PC-9 (cell line): ENCODE data around the gene GPR78. TPM values are rescaled to one million over a fixed set of nuclear protein-coding genes. Genes with fewer than 3 reads are reported as not detected.

ENCODE experiments used
- BruUV-seq: library from RNA; stranded (reverse); fragments of 400-500 nt; replicated peaks from 2 replicates; lab custom pipeline; 2021; lab: Mats Ljungman, UMichigan
- CTCF ChIA-PET: fragments of 300-600 bp; sonication (Branson Sonifier 250); formaldehyde crosslinking; loops from one replicate; lab custom pipeline; 2022; ENCODE audit warnings: antibody characterized with exemption; lab: Charles Lee
- POLR2A ChIA-PET: fragments of 300-600 bp; sonication (Branson Sonifier 250); formaldehyde crosslinking; loops from one replicate; lab custom pipeline; 2022; ENCODE audit warnings: antibody characterized with exemption; ENCODE audit not compliant: unreplicated experiment; lab: Charles Lee
- DNase-seq, 2 experiments: peaks; one replicate each; pipeline versions ENCODE4 v3.0.0 to v3.0.0-alpha.2; 2015 to 2022; ENCODE audit warnings: mixed read lengths in 1 of 2
- H2AFZ ChIP-seq: fragments of 200-600 bp; sonication (generic); 2 replicates; pipeline ENCODE4 v1.8.1; 2017; ENCODE audit warnings: antibody characterized with exemption
- H3F3A ChIP-seq: fragments of 200-600 bp; sonication (generic); 2 replicates; pipeline ENCODE4 v1.8.1; 2017; ENCODE audit warnings: antibody characterized with exemption, mild to moderate bottlenecking, low read depth; ENCODE audit not compliant: insufficient read depth
- H3K27ac ChIP-seq: fragments of 200-600 bp; sonication (generic); 2 replicates; pipeline ENCODE4 v1.6.1; 2016; ENCODE audit warnings: mixed run types
- H3K27me3 ChIP-seq: fragments of 200-600 bp; sonication (generic); 2 replicates; pipeline ENCODE4 v1.6.1; 2016; ENCODE audit warnings: low read depth, mixed run types; ENCODE audit not compliant: insufficient read depth
- H3K36me3 ChIP-seq: fragments of 200-600 bp; sonication (generic); 2 replicates; pipeline ENCODE4 v1.6.1; 2016; ENCODE audit warnings: low read depth, mixed run types
- H3K4me1 ChIP-seq: fragments of 200-600 bp; sonication (generic); replicated peaks from 2 replicates; pipeline ENCODE4 v1.6.1; 2016; ENCODE audit warnings: mixed run types; ENCODE audit not compliant: insufficient read depth
- H3K4me2 ChIP-seq: fragments of 200-600 bp; sonication (generic); 2 replicates; pipeline ENCODE4 v1.6.1; 2017; ENCODE audit warnings: mixed run types
- H3K4me3 ChIP-seq: fragments of 200-600 bp; sonication (generic); 2 replicates; pipeline ENCODE4 v1.6.1; 2016; ENCODE audit warnings: mixed run types
- H3K79me2 ChIP-seq: fragments of 200-600 bp; sonication (generic); 2 replicates; pipeline ENCODE4 v1.6.1; 2017; ENCODE audit warnings: low read depth, mixed run types
- H3K9me2 ChIP-seq: fragments of 200-600 bp; sonication (generic); 2 replicates; pipeline ENCODE4 v1.8.1; 2017; ENCODE audit warnings: mild to moderate bottlenecking; ENCODE audit not compliant: insufficient read depth
- H3K9me3 ChIP-seq: fragments of 200-600 bp; sonication (generic); 2 replicates; pipeline ENCODE4 v1.8.1; 2016; ENCODE audit warnings: low read depth; ENCODE audit not compliant: insufficient read depth
- H4K20me1 ChIP-seq: fragments of 200-600 bp; sonication (generic); 2 replicates; pipeline ENCODE4 v1.8.1; 2017; ENCODE audit not compliant: insufficient read depth
- EZH2 ChIP-seq: fragments of 200-600 bp; sonication (generic); IDR thresholded peaks from 2 replicates; pipeline ENCODE4 v1.8.0; 2017; ENCODE audit warnings: antibody characterized with exemption, low read depth
- intact Hi-C: fragments of 100-400 bp; cut with micrococcal nuclease; formaldehyde crosslinking; loops from one replicate; pipeline ENCODE4 v1.10.0; 2022; ENCODE audit not compliant: unreplicated experiment
- total RNA-seq: library from RNA; stranded (reverse); gene quantifications from 2 replicates; pipeline ENCODE4 v1.2.3, GENCODE V29; 2021
- TF ChIP-seq, protein P1 (sequence below): fragments of 200-600 bp; sonication (generic); conservative IDR thresholded peaks from 2 replicates; pipeline ENCODE4 v1.6.1; 2017; ENCODE audit warnings: mixed run types, antibody characterized with exemption, mild to moderate bottlenecking, moderate library complexity

The GPR78 gene
- total RNA-seq, 1 experiment from 2014 or later: 56.6 TPM

DNA sequence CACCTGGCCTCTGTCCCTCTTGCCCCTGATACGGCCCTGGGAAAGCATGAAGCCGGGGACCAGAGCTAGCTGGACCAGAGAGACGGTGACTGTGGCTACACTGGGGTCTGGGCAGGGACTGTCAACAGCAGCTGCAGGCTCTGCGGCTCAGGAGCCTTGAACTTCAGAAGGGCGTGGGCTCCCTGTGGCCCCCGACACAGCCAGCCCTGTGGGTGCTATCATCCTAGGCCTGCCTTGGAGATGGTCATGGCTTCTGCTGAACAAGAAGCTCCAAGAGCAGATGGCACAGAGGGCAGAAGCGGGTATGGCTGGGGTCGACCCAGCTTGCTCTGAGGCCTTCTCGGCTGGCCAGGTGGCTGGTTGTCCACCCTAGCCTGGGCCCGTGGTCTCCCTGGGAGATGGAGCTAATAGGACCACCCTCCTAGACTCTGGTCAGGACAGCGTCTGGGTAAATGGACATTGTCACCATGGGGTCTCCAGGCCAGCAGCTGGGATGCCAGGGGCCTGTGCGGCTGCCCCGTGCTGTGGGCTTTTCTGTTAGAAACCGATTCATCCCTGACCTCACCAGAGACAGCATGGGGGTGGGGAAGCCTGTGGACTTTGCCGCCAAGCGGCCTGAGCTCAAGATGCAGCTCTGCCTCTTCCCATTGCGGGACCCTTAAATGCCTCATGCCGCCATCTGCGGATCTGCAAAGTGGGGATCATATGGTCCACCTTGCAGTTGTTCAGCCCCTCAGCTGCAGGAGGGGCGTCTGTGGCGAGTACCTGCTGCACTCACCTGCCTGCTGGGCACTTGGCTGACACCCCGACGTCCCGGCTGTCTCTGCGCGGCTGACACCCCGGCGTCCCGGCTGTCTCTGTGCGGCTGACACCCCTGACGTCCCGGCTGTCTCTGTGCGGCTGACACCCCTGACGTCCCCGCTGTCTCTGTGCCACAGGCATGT lies 33.5 kb downstream of the GPR78 start:
- ChIA-PET CTCF (no interaction called here), POLR2A (no interaction called here)
- Histone ChIP-seq H3K36me3 (no peaks in the 10 kb centered on the region), H3K9me3 (no peaks in the 10 kb centered on the region), H3K4me2 (no peak overlapping the region), H3K27me3 (no peaks in the 10 kb centered on the region), H3K79me2 (no peaks in the 10 kb centered on the region), H3K9me2 (no peaks in the 10 kb centered on the region), H3F3A (no peaks in the 10 kb centered on the region), H3K4me3 (no peak overlapping the region), H4K20me1 (no peaks in the 10 kb centered on the region), H2AFZ (no peak overlapping the region), H3K27ac (no peak overlapping the region), H3K4me1 (no peaks in the 10 kb centered on the region)
- intact Hi-C loops: no loop called here
- DNase-seq: no peak
- TF ChIP-seq, protein P1, sequence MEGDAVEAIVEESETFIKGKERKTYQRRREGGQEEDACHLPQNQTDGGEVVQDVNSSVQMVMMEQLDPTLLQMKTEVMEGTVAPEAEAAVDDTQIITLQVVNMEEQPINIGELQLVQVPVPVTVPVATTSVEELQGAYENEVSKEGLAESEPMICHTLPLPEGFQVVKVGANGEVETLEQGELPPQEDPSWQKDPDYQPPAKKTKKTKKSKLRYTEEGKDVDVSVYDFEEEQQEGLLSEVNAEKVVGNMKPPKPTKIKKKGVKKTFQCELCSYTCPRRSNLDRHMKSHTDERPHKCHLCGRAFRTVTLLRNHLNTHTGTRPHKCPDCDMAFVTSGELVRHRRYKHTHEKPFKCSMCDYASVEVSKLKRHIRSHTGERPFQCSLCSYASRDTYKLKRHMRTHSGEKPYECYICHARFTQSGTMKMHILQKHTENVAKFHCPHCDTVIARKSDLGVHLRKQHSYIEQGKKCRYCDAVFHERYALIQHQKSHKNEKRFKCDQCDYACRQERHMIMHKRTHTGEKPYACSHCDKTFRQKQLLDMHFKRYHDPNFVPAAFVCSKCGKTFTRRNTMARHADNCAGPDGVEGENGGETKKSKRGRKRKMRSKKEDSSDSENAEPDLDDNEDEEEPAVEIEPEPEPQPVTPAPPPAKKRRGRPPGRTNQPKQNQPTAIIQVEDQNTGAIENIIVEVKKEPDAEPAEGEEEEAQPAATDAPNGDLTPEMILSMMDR: no peak
- TF ChIP-seq EZH2: no peak
- BruUV-seq: no TSS peak

DNA sequence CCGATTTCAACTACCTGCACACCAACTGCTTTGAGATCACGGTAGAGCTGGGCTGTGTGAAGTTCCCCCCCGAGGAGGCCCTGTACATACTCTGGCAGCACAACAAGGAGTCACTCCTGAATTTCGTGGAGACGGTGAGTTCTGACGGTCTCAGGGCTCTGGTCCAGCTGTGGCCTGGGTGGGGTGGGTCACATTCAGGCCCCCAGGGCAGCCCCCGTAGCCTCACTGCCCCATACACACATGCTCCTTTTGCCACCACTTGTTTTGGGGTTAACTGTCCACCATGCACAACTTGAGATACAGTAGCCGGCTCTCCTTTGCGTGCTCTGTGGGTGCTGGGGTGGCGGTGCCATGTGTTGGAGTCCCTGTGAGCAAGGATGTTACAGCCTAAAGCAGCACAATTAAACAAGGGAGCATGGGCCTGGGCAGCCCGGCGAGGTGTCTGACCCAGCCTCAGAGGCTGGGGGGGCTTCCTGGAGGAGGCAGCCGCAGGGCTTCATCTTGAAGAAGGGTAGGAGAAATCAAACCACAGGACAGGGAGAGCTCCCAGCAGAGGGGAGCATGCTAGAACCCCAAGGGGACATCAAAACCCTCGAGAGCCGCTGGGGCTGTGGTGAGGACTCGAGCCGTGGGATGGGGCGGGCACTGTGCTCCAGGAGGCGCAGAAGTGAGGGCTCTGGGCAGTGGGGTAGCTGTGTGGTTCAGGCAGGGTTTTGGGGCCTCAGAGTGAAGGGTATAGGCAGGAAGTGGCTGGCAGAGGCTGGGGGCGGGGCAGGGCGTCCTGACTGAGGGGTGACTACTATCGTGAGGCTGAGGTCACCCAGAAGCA lies 34.4 kb downstream of the GPR78 start:
- CTCF ChIA-PET: no interaction called here
- Histone ChIP-seq H3K9me2 (no peaks in the 10 kb centered on the region), H3F3A (no peaks in the 10 kb centered on the region), H4K20me1 (no peaks in the 10 kb centered on the region), H2AFZ (no peak overlapping the region), H3K4me3 (no peak overlapping the region), H3K27me3 (no peaks in the 10 kb centered on the region), H3K79me2 (no peaks in the 10 kb centered on the region), H3K4me2 (no peak overlapping the region), H3K4me1 (no peaks in the 10 kb centered on the region), H3K9me3 (no peaks in the 10 kb centered on the region), H3K36me3 (no peaks in the 10 kb centered on the region), H3K27ac (no peak overlapping the region)
- POLR2A ChIA-PET: no interaction called here
- DNase-seq: no peak
- BruUV-seq: no TSS peak
- intact Hi-C loops: no loop called here
- no peak for TF ChIP-seq EZH2
- TF ChIP-seq, protein P1: no peak

DNA sequence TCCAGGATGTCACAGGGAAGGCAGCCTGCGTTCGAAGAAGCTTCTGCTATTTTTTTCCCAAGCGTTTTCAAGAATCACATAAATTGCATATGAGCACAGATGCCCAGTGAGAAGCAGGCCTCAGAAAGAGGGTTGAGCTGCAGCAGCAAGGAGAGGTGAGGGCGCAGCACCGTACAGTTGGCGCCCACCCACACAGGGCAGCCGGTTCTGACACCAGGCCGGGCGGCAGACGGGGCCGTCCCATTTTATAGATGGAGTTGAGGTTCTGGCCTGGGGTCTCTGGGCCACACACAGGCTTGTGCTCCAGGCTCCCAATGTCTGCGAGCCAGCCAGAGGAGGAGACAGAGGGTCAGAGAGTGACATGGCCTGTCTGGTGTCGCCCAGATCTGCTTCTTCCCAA lies 35.2 kb downstream of the GPR78 start:
- CTCF ChIA-PET: no interaction called here
- Histone ChIP-seq H3K9me2 (no peaks in the 10 kb centered on the region), H3K9me3 (no peaks in the 10 kb centered on the region), H3K4me3 (no peak overlapping the region), H3K4me2 (no peak overlapping the region), H3K79me2 (no peaks in the 10 kb centered on the region), H2AFZ (no peak overlapping the region), H4K20me1 (no peaks in the 10 kb centered on the region), H3K27ac (no peak overlapping the region), H3F3A (no peaks in the 10 kb centered on the region), H3K27me3 (no peaks in the 10 kb centered on the region), H3K36me3 (no peaks in the 10 kb centered on the region), H3K4me1 (no peaks in the 10 kb centered on the region)
- TF ChIP-seq, protein P1: no peak
- no peak for TF ChIP-seq EZH2
- POLR2A ChIA-PET: no interaction called here
- DNase-seq: no peak
- intact Hi-C loops: no loop called here
- no TSS peak for BruUV-seq
